Testis (tissue), 2 donors: ENCODE results near the gene REV1.

Experiments
- CTCF ChIP-seq, 3 experiments: fragments of 450-650 bp in 2 of 3; fragments of 200-600 bp in 1 of 3; sonication (generic) in 1 of 3; IDR thresholded peaks; one replicate each; pipeline ENCODE4 v1.5.1; 2016 to 2019; ENCODE audit warnings: antibody characterized with exemption in 3 of 3, mild to moderate bottlenecking in 2 of 3, moderate library complexity in 1 of 3
- POLR2A ChIP-seq: fragments of 450-650 bp; IDR thresholded peaks from one replicate; pipeline ENCODE4 v1.6.1; 2017; ENCODE audit warnings: antibody characterized with exemption, mild to moderate bottlenecking, moderate library complexity

- TF ChIP-seq CTCF (IDR thresholded peaks at IDR 0.05) (no peak), POLR2A (no peak)
These were observed 31.0 kb upstream of the REV1 start for GRCh38 chr2:99520813-99521212.
